ENCODE data around the gene ADAM15. TPM values are rescaled to one million over a fixed set of nuclear protein-coding genes. Genes with fewer than 3 reads are reported as not detected.

The ADAM15 gene
- total RNA-seq, 1 experiment from 2014 or later: 38.4 TPM

DNA sequence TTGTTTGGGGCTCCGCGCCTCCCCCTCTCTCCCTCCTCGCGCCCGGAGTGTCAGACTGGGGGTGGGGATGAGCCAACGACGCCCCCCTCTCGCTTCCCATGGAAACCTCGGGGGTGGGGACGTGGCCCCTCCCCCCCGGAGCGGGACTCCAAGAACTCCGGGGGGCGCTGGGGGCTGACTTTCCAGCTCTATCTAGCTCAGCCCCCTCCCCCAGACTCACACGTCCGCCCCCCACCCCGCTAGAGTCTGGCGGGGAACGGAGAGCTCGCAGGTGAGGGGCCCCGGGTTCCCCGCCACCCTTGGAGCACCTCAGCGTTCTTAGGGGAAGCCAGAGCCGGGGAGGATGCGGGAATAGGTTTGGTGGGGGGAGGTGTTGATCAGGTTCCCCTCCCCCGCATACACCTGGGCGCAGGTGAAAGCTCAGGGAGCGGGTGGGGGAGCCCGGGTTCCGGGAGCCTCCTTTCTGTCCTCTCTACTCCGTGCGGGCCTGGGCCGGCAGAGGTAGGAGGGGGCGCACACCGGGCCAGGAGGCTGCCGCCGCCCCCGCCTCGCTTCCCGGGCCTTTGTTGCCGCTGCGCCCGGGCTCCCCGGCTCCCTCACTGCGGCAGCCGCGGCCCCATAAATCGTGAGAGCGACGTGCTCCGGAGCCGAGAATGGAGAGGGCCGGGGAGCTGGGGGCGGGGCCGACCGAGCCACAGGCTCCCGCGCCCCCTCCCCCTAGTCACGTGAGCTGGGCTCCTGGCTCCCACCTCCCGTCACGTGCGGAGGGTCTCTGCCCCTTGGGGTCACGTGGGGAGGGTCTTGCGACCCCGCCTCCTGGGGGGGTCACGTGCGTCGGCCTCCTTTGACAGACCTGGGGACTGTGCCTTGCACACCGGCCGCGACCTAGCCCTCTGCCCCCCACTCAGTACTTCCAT is 29.5 kb downstream of the ADAM15 start (continued):
- TF ChIP-seq, protein P1, sequence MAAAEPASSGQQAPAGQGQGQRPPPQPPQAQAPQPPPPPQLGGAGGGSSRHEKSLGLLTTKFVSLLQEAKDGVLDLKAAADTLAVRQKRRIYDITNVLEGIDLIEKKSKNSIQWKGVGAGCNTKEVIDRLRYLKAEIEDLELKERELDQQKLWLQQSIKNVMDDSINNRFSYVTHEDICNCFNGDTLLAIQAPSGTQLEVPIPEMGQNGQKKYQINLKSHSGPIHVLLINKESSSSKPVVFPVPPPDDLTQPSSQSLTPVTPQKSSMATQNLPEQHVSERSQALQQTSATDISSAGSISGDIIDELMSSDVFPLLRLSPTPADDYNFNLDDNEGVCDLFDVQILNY (CRISPR knock-in tag; IDR thresholded peaks at IDR 0.05): peak; percentile 80
- TF ChIP-seq ESRRA (CRISPR knock-in tag; IDR thresholded peaks at IDR 0.05; ENCODE audit: borderline replicate concordance) (no peak), FOXP1 (CRISPR knock-in tag; IDR thresholded peaks at IDR 0.05; ENCODE audit: borderline replicate concordance) (peak; percentile 68; the same call in 1 of the 2 replicates), HMGA2 (CRISPR knock-in tag; IDR thresholded peaks at IDR 0.05) (no peak), ZNF219 (CRISPR knock-in tag; IDR thresholded peaks at IDR 0.05; ENCODE audit: borderline replicate concordance) (no peak), TCF7 (CRISPR knock-in tag; IDR thresholded peaks at IDR 0.05; ENCODE audit: low read depth) (no peak), ZNF317 (CRISPR knock-in tag; IDR thresholded peaks at IDR 0.05; ENCODE audit: borderline replicate concordance, low read depth) (no peak), ETV6 (CRISPR knock-in tag; IDR thresholded peaks at IDR 0.05) (peak; percentile 71; the same call in 1 of the 2 replicates), ARID4B (CRISPR knock-in tag; IDR thresholded peaks at IDR 0.05; ENCODE audit: borderline replicate concordance) (0 out of 2 replicates have a peak, but pooled peaks have one; percentile 64), SP1 (CRISPR knock-in tag; conservative IDR thresholded peaks at IDR 0.05) (peak; percentile 92), JAZF1 (CRISPR knock-in tag; IDR thresholded peaks at IDR 0.05) (no peak), NFATC4 (CRISPR knock-in tag; IDR thresholded peaks at IDR 0.05) (no peak), ZNF263 (CRISPR knock-in tag; IDR thresholded peaks at IDR 0.05; ENCODE audit: low read depth) (0 out of 2 replicates have a peak, but pooled peaks have one; percentile 5), ZBTB21 (CRISPR knock-in tag; IDR thresholded peaks at IDR 0.05; ENCODE audit: borderline replicate concordance) (no peak), ZMAT4 (CRISPR knock-in tag; IDR thresholded peaks at IDR 0.05) (no peak), CTCF (IDR thresholded peaks at IDR 0.05) (no peak), ZNF671 (CRISPR knock-in tag; IDR thresholded peaks at IDR 0.05) (no peak), ZNF138 (CRISPR knock-in tag; conservative IDR thresholded peaks at IDR 0.05) (no peak), ZBTB43 (CRISPR knock-in tag; IDR thresholded peaks at IDR 0.05) (peak; percentile 87)
- TF ChIP-seq, protein P2, sequence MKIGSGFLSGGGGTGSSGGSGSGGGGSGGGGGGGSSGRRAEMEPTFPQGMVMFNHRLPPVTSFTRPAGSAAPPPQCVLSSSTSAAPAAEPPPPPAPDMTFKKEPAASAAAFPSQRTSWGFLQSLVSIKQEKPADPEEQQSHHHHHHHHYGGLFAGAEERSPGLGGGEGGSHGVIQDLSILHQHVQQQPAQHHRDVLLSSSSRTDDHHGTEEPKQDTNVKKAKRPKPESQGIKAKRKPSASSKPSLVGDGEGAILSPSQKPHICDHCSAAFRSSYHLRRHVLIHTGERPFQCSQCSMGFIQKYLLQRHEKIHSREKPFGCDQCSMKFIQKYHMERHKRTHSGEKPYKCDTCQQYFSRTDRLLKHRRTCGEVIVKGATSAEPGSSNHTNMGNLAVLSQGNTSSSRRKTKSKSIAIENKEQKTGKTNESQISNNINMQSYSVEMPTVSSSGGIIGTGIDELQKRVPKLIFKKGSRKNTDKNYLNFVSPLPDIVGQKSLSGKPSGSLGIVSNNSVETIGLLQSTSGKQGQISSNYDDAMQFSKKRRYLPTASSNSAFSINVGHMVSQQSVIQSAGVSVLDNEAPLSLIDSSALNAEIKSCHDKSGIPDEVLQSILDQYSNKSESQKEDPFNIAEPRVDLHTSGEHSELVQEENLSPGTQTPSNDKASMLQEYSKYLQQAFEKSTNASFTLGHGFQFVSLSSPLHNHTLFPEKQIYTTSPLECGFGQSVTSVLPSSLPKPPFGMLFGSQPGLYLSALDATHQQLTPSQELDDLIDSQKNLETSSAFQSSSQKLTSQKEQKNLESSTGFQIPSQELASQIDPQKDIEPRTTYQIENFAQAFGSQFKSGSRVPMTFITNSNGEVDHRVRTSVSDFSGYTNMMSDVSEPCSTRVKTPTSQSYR (CRISPR knock-in tag; IDR thresholded peaks at IDR 0.05): peak; percentile 79; the same call in 1 of the 2 replicates
- TF ChIP-seq, protein P3, sequence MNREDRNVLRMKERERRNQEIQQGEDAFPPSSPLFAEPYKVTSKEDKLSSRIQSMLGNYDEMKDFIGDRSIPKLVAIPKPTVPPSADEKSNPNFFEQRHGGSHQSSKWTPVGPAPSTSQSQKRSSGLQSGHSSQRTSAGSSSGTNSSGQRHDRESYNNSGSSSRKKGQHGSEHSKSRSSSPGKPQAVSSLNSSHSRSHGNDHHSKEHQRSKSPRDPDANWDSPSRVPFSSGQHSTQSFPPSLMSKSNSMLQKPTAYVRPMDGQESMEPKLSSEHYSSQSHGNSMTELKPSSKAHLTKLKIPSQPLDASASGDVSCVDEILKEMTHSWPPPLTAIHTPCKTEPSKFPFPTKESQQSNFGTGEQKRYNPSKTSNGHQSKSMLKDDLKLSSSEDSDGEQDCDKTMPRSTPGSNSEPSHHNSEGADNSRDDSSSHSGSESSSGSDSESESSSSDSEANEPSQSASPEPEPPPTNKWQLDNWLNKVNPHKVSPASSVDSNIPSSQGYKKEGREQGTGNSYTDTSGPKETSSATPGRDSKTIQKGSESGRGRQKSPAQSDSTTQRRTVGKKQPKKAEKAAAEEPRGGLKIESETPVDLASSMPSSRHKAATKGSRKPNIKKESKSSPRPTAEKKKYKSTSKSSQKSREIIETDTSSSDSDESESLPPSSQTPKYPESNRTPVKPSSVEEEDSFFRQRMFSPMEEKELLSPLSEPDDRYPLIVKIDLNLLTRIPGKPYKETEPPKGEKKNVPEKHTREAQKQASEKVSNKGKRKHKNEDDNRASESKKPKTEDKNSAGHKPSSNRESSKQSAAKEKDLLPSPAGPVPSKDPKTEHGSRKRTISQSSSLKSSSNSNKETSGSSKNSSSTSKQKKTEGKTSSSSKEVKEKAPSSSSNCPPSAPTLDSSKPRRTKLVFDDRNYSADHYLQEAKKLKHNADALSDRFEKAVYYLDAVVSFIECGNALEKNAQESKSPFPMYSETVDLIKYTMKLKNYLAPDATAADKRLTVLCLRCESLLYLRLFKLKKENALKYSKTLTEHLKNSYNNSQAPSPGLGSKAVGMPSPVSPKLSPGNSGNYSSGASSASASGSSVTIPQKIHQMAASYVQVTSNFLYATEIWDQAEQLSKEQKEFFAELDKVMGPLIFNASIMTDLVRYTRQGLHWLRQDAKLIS (CRISPR knock-in tag; IDR thresholded peaks at IDR 0.05; ENCODE audit: borderline replicate concordance): no peak

Measured in WTC11 (cell line).